AG04450 (cell line): ENCODE results near the gene KIF14. TPM values are rescaled to one million over a fixed set of nuclear protein-coding genes. Genes with fewer than 3 reads are reported as not detected.
"Not testable (repeated sequence)": the region's sequence is repeated elsewhere in the genome, so short reads cannot be mapped to it uniquely, and the experiment has no call there.

ENCODE experiments used
- CTCF ChIA-PET: fragments of 300-600, 350-600 bp; formaldehyde crosslinking; extraction: SDS; loops from one replicate; lab custom pipeline; 2022; ENCODE audit warnings: antibody characterized with exemption, inconsistent platforms; lab: Charles Lee
- POLR2A ChIA-PET: fragments of 350-600 bp; formaldehyde crosslinking; extraction: SDS; loops from one replicate; lab custom pipeline; 2021; ENCODE audit warnings: antibody characterized with exemption, inconsistent platforms; lab: Yijun Ruan, JAX
- DNase-seq: peaks from one replicate; pipeline ENCODE4 v3.0.0-alpha.2; 2011; ENCODE audit warnings: low read depth, low spot score
- H3K27ac ChIP-seq: one replicate; pipeline ENCODE4 v1.5.1; 2012; ENCODE audit warnings: low read depth, low read length, control low read depth
- H3K27me3 ChIP-seq: one replicate; pipeline ENCODE4 v1.6.0; 2012; ENCODE audit warnings: low read length; ENCODE audit not compliant: control insufficient read depth, insufficient read depth
- H3K4me3 ChIP-seq: 2 replicates; pipeline ENCODE4 v1.5.1; 2011; ENCODE audit warnings: mild to moderate bottlenecking, low read depth, low read length, control low read depth
- H3K9me3 ChIP-seq: 2 replicates; pipeline ENCODE4 v1.5.1; 2012; ENCODE audit warnings: low read length; ENCODE audit not compliant: control insufficient read depth, insufficient read depth
- polyA plus RNA-seq: library from polyadenylated mRNA; depleted of rRNA; stranded (reverse); fragments of >200 nt; gene quantifications from 2 replicates; pipeline ENCODE4 v1.2.3, GENCODE V29; 2011
- TF ChIP-seq, protein P1 (sequence below): IDR thresholded peaks from 2 replicates; pipeline ENCODE4 v1.5.1; 2011; ENCODE audit warnings: low read depth, low read length, control low read depth, inconsistent platforms

Gene KIF14
- polyA plus RNA-seq, 1 experiment, result 2.9 TPM

- H3K4me3 ChIP-seq, result no peak overlapping the region
- H3K9me3 ChIP-seq, result no peaks in the 10 kb centered on the region; the same call in 1 of the 2 replicates
- CTCF ChIA-PET, result no interaction called here
- TF ChIP-seq, protein P1, sequence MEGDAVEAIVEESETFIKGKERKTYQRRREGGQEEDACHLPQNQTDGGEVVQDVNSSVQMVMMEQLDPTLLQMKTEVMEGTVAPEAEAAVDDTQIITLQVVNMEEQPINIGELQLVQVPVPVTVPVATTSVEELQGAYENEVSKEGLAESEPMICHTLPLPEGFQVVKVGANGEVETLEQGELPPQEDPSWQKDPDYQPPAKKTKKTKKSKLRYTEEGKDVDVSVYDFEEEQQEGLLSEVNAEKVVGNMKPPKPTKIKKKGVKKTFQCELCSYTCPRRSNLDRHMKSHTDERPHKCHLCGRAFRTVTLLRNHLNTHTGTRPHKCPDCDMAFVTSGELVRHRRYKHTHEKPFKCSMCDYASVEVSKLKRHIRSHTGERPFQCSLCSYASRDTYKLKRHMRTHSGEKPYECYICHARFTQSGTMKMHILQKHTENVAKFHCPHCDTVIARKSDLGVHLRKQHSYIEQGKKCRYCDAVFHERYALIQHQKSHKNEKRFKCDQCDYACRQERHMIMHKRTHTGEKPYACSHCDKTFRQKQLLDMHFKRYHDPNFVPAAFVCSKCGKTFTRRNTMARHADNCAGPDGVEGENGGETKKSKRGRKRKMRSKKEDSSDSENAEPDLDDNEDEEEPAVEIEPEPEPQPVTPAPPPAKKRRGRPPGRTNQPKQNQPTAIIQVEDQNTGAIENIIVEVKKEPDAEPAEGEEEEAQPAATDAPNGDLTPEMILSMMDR, result no peak
- no peak overlapping the region for H3K27ac ChIP-seq
- DNase-seq, result no peak
- H3K27me3 ChIP-seq, result no peaks in the 10 kb centered on the region
- POLR2A ChIA-PET, result interaction anchor here (0.7 kb wide), 1 partner anchor 157 kb away, joined by 3 read pairs; no protein-coding TSS in a partner anchor
Observed at GRCh38 chr1:200638073-200638472, 17.5 kb upstream of the KIF14 start.

DNA sequence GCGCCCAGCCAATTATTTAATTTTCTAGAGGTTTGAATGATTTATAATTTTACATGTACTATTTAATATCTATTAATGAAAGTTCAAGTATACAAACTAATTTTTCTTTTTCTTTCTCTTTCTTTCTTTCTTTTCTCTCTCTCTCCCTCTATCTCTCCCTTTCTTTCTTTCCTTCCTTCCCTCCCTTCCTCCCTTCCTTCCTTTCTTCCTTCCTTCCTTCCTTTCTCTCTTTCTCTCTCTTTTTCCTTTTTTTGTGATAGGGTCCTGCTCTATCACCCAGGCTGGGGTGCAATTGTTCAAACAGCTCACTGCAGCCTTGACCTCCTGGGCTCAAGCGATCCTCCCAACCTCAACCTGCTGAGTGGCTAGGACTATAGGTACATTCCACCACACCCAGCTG lies 16.1 kb upstream of the KIF14 start:
- ChIA-PET POLR2A (no interaction called here), CTCF (interaction anchor here (0.6 to 1.4 kb wide), 2 partner anchors 14 to 55 kb away, joined by 3 to 8 read pairs; no protein-coding TSS in a partner anchor)
- H3K27ac ChIP-seq, result no peak overlapping the region
- TF ChIP-seq, protein P1, result no peak
- no peak for DNase-seq
- H3K9me3 ChIP-seq, result no peaks in the 10 kb centered on the region; the same call in 1 of the 2 replicates
- H3K4me3 ChIP-seq, result no peak overlapping the region
- H3K27me3 ChIP-seq, result no peaks in the 10 kb centered on the region

DNA sequence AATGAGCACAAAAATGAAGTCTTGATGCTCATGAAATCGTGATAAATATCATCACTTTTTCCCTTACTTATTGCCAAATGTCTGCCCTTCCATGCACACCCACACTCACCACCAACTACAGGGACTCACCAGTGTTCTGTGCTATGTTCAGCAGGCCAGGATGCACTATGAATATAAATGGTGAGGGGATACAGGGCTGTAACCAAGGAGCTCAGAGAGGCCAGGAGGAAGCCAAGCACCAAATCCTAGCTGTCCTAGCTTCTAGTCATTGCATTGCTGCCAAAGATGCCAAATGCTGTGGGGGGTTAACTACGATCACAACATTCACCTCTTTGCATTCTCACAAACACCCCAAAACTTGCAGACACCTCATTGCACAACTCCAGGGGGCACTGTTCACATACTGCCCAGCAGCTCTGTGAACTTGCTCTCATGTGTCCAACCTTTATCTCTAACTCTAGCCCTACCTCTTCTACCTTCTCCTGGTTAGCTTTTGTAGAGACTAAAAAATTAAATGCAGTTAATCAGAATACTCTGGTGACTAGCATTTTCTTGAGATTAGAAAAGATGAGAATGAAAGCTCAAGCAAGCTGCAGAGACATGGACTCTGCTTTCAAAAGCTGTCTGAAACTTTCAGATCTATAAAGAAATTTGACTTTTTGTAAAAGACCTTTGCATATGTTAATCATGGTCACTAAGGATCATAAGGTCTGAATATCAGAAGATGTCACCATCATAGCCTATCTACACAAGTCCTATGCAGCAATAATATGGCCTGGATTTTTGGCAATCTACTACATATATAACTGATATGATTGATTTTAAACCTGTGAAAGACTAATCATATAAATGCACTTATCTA lies 13.9 kb upstream of the KIF14 start:
- no peak overlapping the region for H3K4me3 ChIP-seq
- no peak for DNase-seq
- TF ChIP-seq, protein P1, result no peak; the same call in 1 of the 2 replicates
- no peak overlapping the region for H3K27ac ChIP-seq
- ChIA-PET POLR2A (no interaction called here), CTCF (interaction anchor here (0.7 to 1.6 kb wide), 3 partner anchors 12 to 169 kb away, joined by 3 to 4 read pairs (median 4); no protein-coding TSS in a partner anchor)
- no peaks in the 10 kb centered on the region for H3K27me3 ChIP-seq
- H3K9me3 ChIP-seq, result no peaks in the 10 kb centered on the region; the same call in 1 of the 2 replicates

- no peak overlapping the region for H3K27ac ChIP-seq
- no peak overlapping the region for H3K4me3 ChIP-seq
- ChIA-PET CTCF (no interaction called here), POLR2A (no interaction called here)
- TF ChIP-seq, protein P1, result no peak
- no peaks in the 10 kb centered on the region for H3K27me3 ChIP-seq
- no peaks in the 10 kb centered on the region for H3K9me3 ChIP-seq
- no peak for DNase-seq
Observed at GRCh38 chr1:200631375-200631774, 10.8 kb upstream of the KIF14 start.

DNA sequence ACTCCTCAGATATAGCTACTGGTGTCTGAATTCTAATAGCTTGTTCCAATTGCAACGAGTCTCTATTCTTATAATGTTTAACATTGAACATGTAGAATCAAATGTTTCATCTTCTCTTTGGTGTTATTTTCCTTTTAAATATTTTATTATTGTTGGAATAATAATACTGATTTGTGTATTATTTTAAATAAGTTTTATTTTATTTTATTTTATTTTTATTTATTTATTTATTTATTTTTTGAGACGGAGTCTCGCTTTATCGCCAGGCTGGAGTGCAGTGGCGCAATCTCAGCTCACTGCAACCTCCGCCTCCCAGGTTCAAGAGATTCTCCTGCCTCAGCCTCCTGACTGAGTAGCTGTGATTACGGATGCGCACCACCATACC lies 10.0 kb upstream of the KIF14 start:
- POLR2A ChIA-PET, H3K27me3 ChIP-seq, H3K27ac ChIP-seq, DNase-seq, H3K9me3 ChIP-seq, H3K4me3 ChIP-seq: not testable (repeated sequence)
- CTCF ChIA-PET, result interaction anchor here (1.4 kb wide), 2 partner anchors 9 to 173 kb away, joined by 6 to 9 read pairs; no protein-coding TSS in a partner anchor
